OCI-LY3 (cell line): ENCODE results near the gene DCUN1D2.

Experiments used
- H2AFZ ChIP-seq: fragments of 200-600, 300-600 bp; shearing (Covaris generic); 2 replicates; pipeline ENCODE4 v1.6.0; 2014; ENCODE audit warnings: antibody characterized with exemption, low read depth, low read length
- H3K27ac ChIP-seq: fragments of 200-600, 300-600 bp; sonication (generic); 2 replicates; pipeline ENCODE4 v1.5.1; 2014; ENCODE audit warnings: mild to moderate bottlenecking, low read length, moderate library complexity, mixed read lengths
- H3K27me3 ChIP-seq: fragments of 200-600, 300-600 bp; sonication (generic); 2 replicates; pipeline ENCODE4 v1.6.1; 2014; ENCODE audit warnings: low read depth, low read length, mixed read lengths
- H3K36me3 ChIP-seq: fragments of 200-600, 300-600 bp; sonication (generic); replicated peaks from 2 replicates; pipeline ENCODE3; 2014; ENCODE audit warnings: low read depth, low read length, mixed read lengths
- H3K4me1 ChIP-seq: fragments of 300-600, 200-600 bp; sonication (generic); 2 replicates; pipeline ENCODE4 v1.6.1; 2014; ENCODE audit warnings: low read length, mixed read lengths
- H3K4me2 ChIP-seq: fragments of 200-600, 300-600 bp; sonication (generic); 2 replicates; pipeline ENCODE4 v1.6.1; 2014; ENCODE audit warnings: low read length, mixed read lengths
- H3K4me3 ChIP-seq: fragments of 300-600, 200-600 bp; sonication (generic); 2 replicates; pipeline ENCODE4 v1.5.1; 2014; ENCODE audit warnings: antibody characterized with exemption, mild to moderate bottlenecking, low read length, moderate library complexity
- H3K79me2 ChIP-seq: fragments of 300-600, 200-600 bp; shearing (Covaris generic); 2 replicates; pipeline ENCODE4 v1.6.1; 2014; ENCODE audit warnings: mild to moderate bottlenecking, low read length, mixed read lengths
- H3K9ac ChIP-seq: fragments of 300-600, 200-600 bp; shearing (Covaris generic); 2 replicates; pipeline ENCODE4 v1.6.0; 2014; ENCODE audit warnings: mild to moderate bottlenecking, low read length, moderate library complexity
- H3K9me3 ChIP-seq: fragments of 200-600, 300-600 bp; shearing (Covaris generic); 2 replicates; pipeline ENCODE4 v1.6.1; 2014; ENCODE audit warnings: low read length, mixed read lengths; ENCODE audit not compliant: insufficient read depth
- H4K20me1 ChIP-seq: fragments of 200-600, 300-600 bp; sonication (generic); 2 replicates; pipeline ENCODE4 v1.6.1; 2016; ENCODE audit warnings: low read length, mixed read lengths; ENCODE audit not compliant: insufficient read depth
- EZH2phosphoT487 ChIP-seq: fragments of 200-600 bp; shearing (Covaris generic); IDR thresholded peaks from 2 replicates; pipeline ENCODE4 v1.6.1; 2018; ENCODE audit warnings: antibody characterized with exemption, mixed run types, low read depth
- TF ChIP-seq, protein P1 (sequence below): fragments of 200-600, 300-600 bp; sonication (generic); IDR thresholded peaks from 2 replicates; pipeline ENCODE4 v1.5.1; 2014; ENCODE audit warnings: antibody characterized with exemption, low read length, low read depth

The DCUN1D2 gene

DNA sequence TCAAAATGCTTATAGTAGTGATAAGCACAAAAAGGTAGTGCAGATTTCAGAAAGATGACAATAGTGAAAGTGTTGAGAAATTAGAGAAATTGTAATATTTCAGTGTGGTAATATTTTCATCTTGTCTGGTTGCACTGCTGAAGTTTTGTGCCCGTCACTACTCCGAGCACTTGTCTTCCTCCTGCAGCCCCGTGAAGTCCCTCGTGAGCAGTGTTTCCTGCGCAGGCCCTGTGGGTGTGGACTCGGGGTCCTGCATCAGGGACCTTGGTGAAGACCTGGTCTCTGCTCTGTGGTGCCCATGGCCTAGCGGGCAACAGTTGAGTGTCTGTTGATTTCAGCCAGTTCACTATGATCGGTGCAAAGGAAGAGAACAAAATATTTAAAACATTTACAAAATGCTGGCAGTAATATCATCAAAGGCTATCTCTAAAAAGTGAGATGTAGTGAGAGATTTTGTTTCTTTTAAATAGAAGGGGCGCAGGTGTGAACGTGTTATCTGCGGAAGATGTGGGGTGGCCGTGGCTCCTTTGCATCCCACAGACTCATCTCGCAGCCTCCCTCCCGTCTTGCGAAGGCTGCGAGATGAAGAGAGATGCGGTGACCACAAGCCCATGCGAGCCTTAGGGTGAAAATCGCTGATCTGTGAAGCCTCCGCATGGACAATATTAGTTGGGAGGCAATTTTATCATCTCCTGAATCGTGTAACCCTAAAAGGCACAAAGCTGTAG, 27.7 kb upstream of the DCUN1D2 start:
- Histone ChIP-seq H2AFZ (no peak overlapping the region), H3K27ac (no peak overlapping the region), H3K4me2 (no peak overlapping the region), H3K27me3 (no peaks in the 10 kb centered on the region), H3K9ac (no peak overlapping the region), H3K9me3 (no peaks in the 10 kb centered on the region), H3K79me2 (no peaks in the 10 kb centered on the region), H3K4me3 (no peak overlapping the region), H4K20me1 (0 out of 2 replicates have a peak, but pooled peaks cover 6% of the 10 kb centered on the region), H3K36me3 (peaks cover 15% of the 10 kb centered on the region), H3K4me1 (peaks cover 11% of the 10 kb centered on the region)
- TF ChIP-seq EZH2phosphoT487 = no peak
- TF ChIP-seq, protein P1, sequence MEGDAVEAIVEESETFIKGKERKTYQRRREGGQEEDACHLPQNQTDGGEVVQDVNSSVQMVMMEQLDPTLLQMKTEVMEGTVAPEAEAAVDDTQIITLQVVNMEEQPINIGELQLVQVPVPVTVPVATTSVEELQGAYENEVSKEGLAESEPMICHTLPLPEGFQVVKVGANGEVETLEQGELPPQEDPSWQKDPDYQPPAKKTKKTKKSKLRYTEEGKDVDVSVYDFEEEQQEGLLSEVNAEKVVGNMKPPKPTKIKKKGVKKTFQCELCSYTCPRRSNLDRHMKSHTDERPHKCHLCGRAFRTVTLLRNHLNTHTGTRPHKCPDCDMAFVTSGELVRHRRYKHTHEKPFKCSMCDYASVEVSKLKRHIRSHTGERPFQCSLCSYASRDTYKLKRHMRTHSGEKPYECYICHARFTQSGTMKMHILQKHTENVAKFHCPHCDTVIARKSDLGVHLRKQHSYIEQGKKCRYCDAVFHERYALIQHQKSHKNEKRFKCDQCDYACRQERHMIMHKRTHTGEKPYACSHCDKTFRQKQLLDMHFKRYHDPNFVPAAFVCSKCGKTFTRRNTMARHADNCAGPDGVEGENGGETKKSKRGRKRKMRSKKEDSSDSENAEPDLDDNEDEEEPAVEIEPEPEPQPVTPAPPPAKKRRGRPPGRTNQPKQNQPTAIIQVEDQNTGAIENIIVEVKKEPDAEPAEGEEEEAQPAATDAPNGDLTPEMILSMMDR = no peak

DNA sequence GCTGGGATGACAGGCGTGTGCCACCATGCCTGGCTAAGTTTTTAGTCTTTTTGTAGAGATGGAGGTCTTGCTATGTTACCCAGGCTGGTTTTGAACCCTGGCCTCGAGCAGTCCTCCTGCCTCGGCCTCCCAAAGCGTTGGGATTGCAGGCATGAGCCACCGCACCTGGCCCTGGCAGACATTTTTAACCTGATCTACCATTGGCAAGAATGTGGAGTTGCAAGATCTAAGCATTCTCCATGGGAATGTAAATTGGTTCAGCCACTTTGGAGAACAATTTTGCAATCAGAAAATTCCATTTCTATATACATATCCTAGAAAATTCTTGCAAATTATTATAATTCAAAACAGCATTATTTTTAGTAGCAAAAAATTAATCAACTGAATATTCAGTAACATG, 24.3 kb upstream of the DCUN1D2 start:
- no peak overlapping the region for H3K4me3 ChIP-seq
- H4K20me1 ChIP-seq = 0 out of 2 replicates have a peak, but pooled peaks cover 3% of the 10 kb centered on the region
- TF ChIP-seq, protein P1 = no peak
- TF ChIP-seq EZH2phosphoT487 = no peak
- no peaks in the 10 kb centered on the region for H3K27me3 ChIP-seq
- H3K36me3 ChIP-seq = peaks cover 12% of the 10 kb centered on the region
- no peaks in the 10 kb centered on the region for H3K9me3 ChIP-seq
- no peak overlapping the region for H3K9ac ChIP-seq
- H3K4me1 ChIP-seq = peaks cover 11% of the 10 kb centered on the region
- no peaks in the 10 kb centered on the region for H3K79me2 ChIP-seq
- H2AFZ ChIP-seq = no peak overlapping the region
- no peak overlapping the region for H3K27ac ChIP-seq
- no peak overlapping the region for H3K4me2 ChIP-seq

DNA sequence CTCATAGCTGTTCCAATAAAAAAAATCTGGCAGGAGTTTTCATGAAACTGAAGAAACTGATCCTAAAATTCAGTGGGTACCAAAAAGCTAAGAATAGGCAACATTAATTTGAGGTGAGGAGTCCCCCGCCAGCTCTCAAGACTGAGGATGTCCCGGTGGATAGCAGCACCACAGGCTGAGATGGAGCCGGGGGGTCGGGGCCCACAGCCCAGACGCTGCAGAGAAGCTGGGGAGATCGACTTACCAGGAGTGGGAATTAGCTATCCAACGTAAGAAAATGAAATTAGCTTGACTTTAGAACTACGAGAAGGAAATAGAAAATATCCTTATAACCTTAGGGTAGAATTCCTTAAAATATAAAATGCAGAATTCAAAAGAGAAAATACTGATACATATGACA, 23.2 kb upstream of the DCUN1D2 start:
- peaks cover 14% of the 10 kb centered on the region for H3K36me3 ChIP-seq
- no peaks in the 10 kb centered on the region for H3K79me2 ChIP-seq
- no peak overlapping the region for H3K9ac ChIP-seq
- no peak overlapping the region for H3K4me2 ChIP-seq
- no peaks in the 10 kb centered on the region for H3K9me3 ChIP-seq
- no peak overlapping the region for H3K27ac ChIP-seq
- peaks cover 11% of the 10 kb centered on the region for H3K4me1 ChIP-seq
- no peak overlapping the region for H2AFZ ChIP-seq
- 0 out of 2 replicates have a peak, but pooled peaks cover 3% of the 10 kb centered on the region for H4K20me1 ChIP-seq
- H3K4me3 ChIP-seq = no peak overlapping the region
- no peak for TF ChIP-seq EZH2phosphoT487
- no peaks in the 10 kb centered on the region for H3K27me3 ChIP-seq

DNA sequence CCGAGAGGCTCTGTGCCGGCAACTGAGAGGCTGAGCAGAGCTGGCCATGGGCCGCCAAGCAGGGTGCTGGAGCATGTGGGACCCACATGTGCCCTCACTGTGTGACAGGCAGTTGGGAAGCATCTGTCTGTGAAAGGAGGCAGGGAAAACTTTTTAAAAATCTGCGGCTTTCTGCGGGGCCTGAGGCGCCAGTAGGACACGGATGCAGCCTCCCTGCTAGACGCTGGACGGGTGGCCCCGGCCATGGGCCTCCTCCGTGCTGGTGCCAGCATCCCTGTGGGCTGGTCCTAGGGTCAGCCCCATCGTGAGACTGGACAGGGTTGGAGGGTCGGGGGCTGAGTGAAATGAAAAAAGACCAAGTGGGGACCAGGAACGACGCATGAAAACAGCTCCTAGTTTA, 20.9 kb upstream of the DCUN1D2 start:
- H4K20me1 ChIP-seq = no peaks in the 10 kb centered on the region
- H3K9ac ChIP-seq = no peak overlapping the region
- H2AFZ ChIP-seq = no peak overlapping the region
- H3K36me3 ChIP-seq = peaks cover 14% of the 10 kb centered on the region
- H3K4me2 ChIP-seq = no peak overlapping the region
- H3K4me1 ChIP-seq = peaks cover 4% of the 10 kb centered on the region
- no peaks in the 10 kb centered on the region for H3K27me3 ChIP-seq
- no peak overlapping the region for H3K27ac ChIP-seq
- H3K4me3 ChIP-seq = no peak overlapping the region
- no peak for TF ChIP-seq EZH2phosphoT487
- TF ChIP-seq, protein P1 = no peak
- no peaks in the 10 kb centered on the region for H3K9me3 ChIP-seq
- no peaks in the 10 kb centered on the region for H3K79me2 ChIP-seq
